ENCODE measurements around the gene DDX59. TPM values are rescaled to one million over a fixed set of nuclear protein-coding genes. Genes with fewer than 3 reads are reported as not detected.
A peak's percentile ranks its signal among the peaks of the same experiment; 100 is the strongest.

The DDX59 gene
- total and polyA plus RNA-seq, 9 of the 15 experiments (the other 6 are each of a cell fraction or from before 2014, with no cell fraction given), result 8.3 to 30.4 (median 19.8) TPM

- POLR2A ChIA-PET, result interaction anchor here (0.8 kb wide), 1 partner anchor 15 kb away, joined by 3 read pairs; no protein-coding TSS in a partner anchor
- Histone ChIP-seq H3K36me3 (ENCODE audit: control insufficient read depth, insufficient read depth, low read length) (no peaks in the 10 kb centered on the region), H4K20me1 (replicated peaks; ENCODE audit: control insufficient read depth, insufficient read depth, low read length) (no peaks in the 10 kb centered on the region), H3K4me1 (replicated peaks in 1 of 2; ENCODE audit: control insufficient read depth in 2 of 2, insufficient read depth in 2 of 2, low read length in 2 of 2) (peaks cover 4 to 16% of the 10 kb centered on the region in 2 experiments; a peak in 2 of 5 replicates), H3K4me2 (ENCODE audit: insufficient read depth, low read length) (no peak overlapping the region), H3K9me1 (ENCODE audit: control insufficient read depth, insufficient read depth, low read length) (no peaks in the 10 kb centered on the region), H3K9me3 (replicated peaks; ENCODE audit: control insufficient read depth, insufficient read depth, low read depth, low read length) (no peaks in the 10 kb centered on the region), H3K27ac (ENCODE audit: extremely low read depth, low read depth, low read length) (no peak overlapping the region), H3K9ac (ENCODE audit: insufficient read depth in 1 of 2, low read depth in 2 of 2, low read length in 2 of 2) (no peak overlapping the region), H3K4me3 (no peak overlapping the region), H2AFZ (ENCODE audit: low read depth, low read length) (0 out of 2 replicates have a peak overlapping the region, but pooled peaks have one; percentile 11), H3K27me3 (ENCODE audit: control insufficient read depth in 2 of 2, insufficient read depth in 2 of 2, low read length in 2 of 2) (no peaks in the 10 kb centered on the region), H3K79me2 (ENCODE audit: control insufficient read depth, insufficient read depth, low read length) (no peaks in the 10 kb centered on the region)
- TF ChIP-seq SRF (CRISPR knock-in tag; IDR thresholded peaks at IDR 0.05) (0 out of 4 replicates have a peak, but pooled peaks of 1 of the 2 experiments have one; percentile 10), ARID1B (IDR thresholded peaks at IDR 0.05) (no peak), E4F1 (CRISPR knock-in tag; IDR thresholded peaks at IDR 0.05; ENCODE audit: borderline replicate concordance) (no peak)
- CTCF ChIA-PET (ENCODE audit: low intra/inter-chr PET ratio), result no interaction called here
- in situ Hi-C loops (cut with MboI) (no loop called here), intact Hi-C loops (cut with micrococcal nuclease) (no loop called here)
- FAIRE-seq (no peak), DNase-seq (ENCODE audit: extremely low read depth in 1 of 4, low spot score in 3 of 4) (no peak), ATAC-seq (no peak)
- 14% methylated on average over 4 of the region's 4 CpGs for WGBS (ENCODE audit: insufficient coverage, low coverage, missing lambda C conversion rate)
- BruUV-seq (replicated peaks), result no TSS peak
These were observed 36.6 kb upstream of the DDX59 start for GRCh38 chr1:200706111-200706814.

Measured in K562 (cell line).